NT2/D1 (cell line): Measurements from ENCODE around the gene SLC66A1.

ENCODE experiments used
- DNase-seq: peaks from one replicate; pipeline ENCODE4 v3.0.0-alpha.2; 2011; ENCODE audit warnings: low read depth, low spot score
- H3K27me3 ChIP-seq: 2 replicates; pipeline ENCODE4 v1.6.0; 2011; ENCODE audit warnings: mild to moderate bottlenecking; ENCODE audit not compliant: insufficient read length, insufficient read depth
- H3K36me3 ChIP-seq: 2 replicates; pipeline ENCODE4 v1.6.1; 2011; ENCODE audit warnings: mild to moderate bottlenecking, low read length, mixed read lengths; ENCODE audit not compliant: insufficient read depth, insufficient read length
- H3K4me1 ChIP-seq: 2 replicates; pipeline ENCODE4 v1.5.1; 2011; ENCODE audit not compliant: insufficient read depth, insufficient read length
- H3K4me3 ChIP-seq: 2 replicates; pipeline ENCODE4 v1.5.1; 2011; ENCODE audit warnings: low read depth; ENCODE audit not compliant: insufficient read length
- H3K9ac ChIP-seq: 2 replicates; pipeline ENCODE4 v1.6.0; 2011; ENCODE audit warnings: low read depth; ENCODE audit not compliant: insufficient read length
- H3K9me3 ChIP-seq: 2 replicates; pipeline ENCODE4 v1.5.1; 2011; ENCODE audit warnings: mild to moderate bottlenecking, low read length; ENCODE audit not compliant: insufficient read depth
- SUZ12 ChIP-seq: IDR thresholded peaks from 2 replicates; pipeline ENCODE4 v1.6.1; 2011; ENCODE audit not compliant: insufficient read length, insufficient read depth; ENCODE audit errors: extremely low read depth
- YY1 ChIP-seq: IDR thresholded peaks from 2 replicates; pipeline ENCODE4 v1.6.1; 2011; ENCODE audit not compliant: insufficient read length, insufficient read depth
- ZNF274 ChIP-seq: IDR thresholded peaks from 2 replicates; pipeline ENCODE4 v1.6.1; 2011; ENCODE audit warnings: mild to moderate bottlenecking, low read depth, low read length

The SLC66A1 gene

GRCh38 chr1:19336543-19336942, 24.4 kb downstream of the SLC66A1 start:
- TF ChIP-seq ZNF274, result no peak
- TF ChIP-seq YY1, result no peak
- no peak for TF ChIP-seq SUZ12
- no peak for DNase-seq

DNA sequence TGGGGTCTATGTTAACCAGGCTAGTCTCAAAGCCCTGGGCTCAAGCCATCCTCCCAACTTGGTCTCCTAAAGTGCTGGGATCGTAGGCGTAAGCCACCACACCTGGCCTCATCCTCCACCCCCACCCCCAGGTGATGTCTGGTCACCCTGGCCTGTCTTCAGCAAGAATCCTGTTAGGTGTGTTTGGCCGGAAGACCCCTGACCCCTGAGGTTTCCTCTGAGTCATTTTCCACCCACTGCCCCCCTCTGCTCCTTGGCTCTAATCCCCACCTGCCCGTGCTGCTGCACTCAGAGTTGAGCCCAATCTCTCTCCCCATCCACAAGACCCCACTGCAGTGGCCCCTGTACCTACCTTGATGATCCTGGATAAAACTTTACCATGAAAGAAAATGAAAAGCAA, 25.2 kb downstream of the SLC66A1 start:
- Histone ChIP-seq H3K9me3 (no peaks in the 10 kb centered on the region), H3K9ac (no peak overlapping the region), H3K4me1 (peaks cover 9% of the 10 kb centered on the region), H3K4me3 (no peak overlapping the region), H3K36me3 (peaks cover 29% of the 10 kb centered on the region), H3K27me3 (no peaks in the 10 kb centered on the region)
- no peak for TF ChIP-seq SUZ12
- TF ChIP-seq YY1, result no peak
- no peak for TF ChIP-seq ZNF274
- DNase-seq, result no peak

More at GRCh38 chr1:19336543-19336942, 24.4 kb downstream of the SLC66A1 start:
- no peaks in the 10 kb centered on the region for H3K27me3 ChIP-seq
- peaks cover 9% of the 10 kb centered on the region for H3K4me1 ChIP-seq
- no peaks in the 10 kb centered on the region for H3K9me3 ChIP-seq
- peaks cover 26% of the 10 kb centered on the region for H3K36me3 ChIP-seq
- no peak overlapping the region for H3K9ac ChIP-seq
- H3K4me3 ChIP-seq, result no peak overlapping the region

- Histone ChIP-seq H3K36me3 (peaks cover 38% of the 10 kb centered on the region), H3K9me3 (no peaks in the 10 kb centered on the region), H3K4me3 (no peak overlapping the region), H3K27me3 (no peaks in the 10 kb centered on the region), H3K4me1 (peaks cover 9% of the 10 kb centered on the region), H3K9ac (peak overlapping the region; percentile 61)
- TF ChIP-seq SUZ12, result no peak
- TF ChIP-seq YY1, result no peak
- no peak for TF ChIP-seq ZNF274
- peak; percentile 16 for DNase-seq
These were observed 26.2 kb downstream of the SLC66A1 start for GRCh38 chr1:19338323-19338762.

GRCh38 chr1:19339214-19339861, 27.2 kb downstream of the SLC66A1 start:
- Histone ChIP-seq H3K4me3 (no peak overlapping the region), H3K9ac (peak overlapping the region; percentile 42), H3K36me3 (peaks cover 47% of the 10 kb centered on the region), H3K9me3 (no peaks in the 10 kb centered on the region), H3K27me3 (no peaks in the 10 kb centered on the region), H3K4me1 (peaks cover 9% of the 10 kb centered on the region)
- no peak for DNase-seq
- TF ChIP-seq ZNF274, result no peak
- no peak for TF ChIP-seq YY1
- no peak for TF ChIP-seq SUZ12

DNA sequence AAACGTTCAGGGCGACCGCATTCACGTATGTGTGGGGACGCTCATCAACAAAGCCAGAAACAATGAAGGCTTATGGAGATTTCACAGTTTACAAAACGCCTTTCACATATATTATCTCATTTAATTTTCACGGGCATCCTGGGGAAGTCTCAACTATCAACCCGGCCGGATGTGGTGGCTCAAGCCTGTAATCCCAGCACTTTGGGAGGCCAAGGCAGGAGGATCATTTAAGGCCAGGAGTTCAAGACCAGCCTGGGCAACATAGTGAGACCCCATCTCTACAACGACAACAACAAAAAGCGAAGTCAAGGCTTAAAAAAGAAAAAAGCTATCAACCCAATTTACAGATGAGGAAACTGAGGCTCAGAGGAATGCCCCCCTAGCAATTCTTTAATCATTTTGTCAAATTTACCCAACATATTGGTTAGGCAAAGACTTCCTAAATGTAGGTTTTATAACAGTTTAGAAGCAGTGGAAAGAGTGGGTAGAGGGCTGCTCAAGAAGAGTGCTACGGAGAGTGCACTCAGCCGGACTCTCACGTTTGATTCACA, 28.3 kb downstream of the SLC66A1 start:
- TF ChIP-seq SUZ12 (no peak), YY1 (no peak), ZNF274 (no peak)

GRCh38 chr1:19341201-19342061, 29.3 kb downstream of the SLC66A1 start:
- peak; percentile 71 for DNase-seq
- peaks cover 64% of the 10 kb centered on the region for H3K36me3 ChIP-seq
- TF ChIP-seq YY1 (no peak), SUZ12 (no peak), ZNF274 (no peak)

More for the DNA sequence above, 28.3 kb downstream of the SLC66A1 start:
- peaks cover 9% of the 10 kb centered on the region for H3K4me1 ChIP-seq
- no peaks in the 10 kb centered on the region for H3K27me3 ChIP-seq
- no peak overlapping the region for H3K9ac ChIP-seq
- DNase-seq, result no peak
- no peaks in the 10 kb centered on the region for H3K9me3 ChIP-seq
- H3K36me3 ChIP-seq, result peaks cover 59% of the 10 kb centered on the region
- no peak overlapping the region for H3K4me3 ChIP-seq

More at GRCh38 chr1:19341201-19342061, 29.3 kb downstream of the SLC66A1 start:
- H3K9me3 ChIP-seq, result no peaks in the 10 kb centered on the region
- peaks cover 9% of the 10 kb centered on the region for H3K4me1 ChIP-seq
- no peak overlapping the region for H3K4me3 ChIP-seq
- no peaks in the 10 kb centered on the region for H3K27me3 ChIP-seq
- H3K9ac ChIP-seq, result no peak overlapping the region
